K562 (cell line): ENCODE data around the gene MYEF2.

Experiments
- ASH1L ChIP-seq: fragments of 450-650 bp; IDR thresholded peaks from 2 replicates; pipeline ENCODE4 v1.6.1; 2018; ENCODE audit warnings: borderline replicate concordance, mild to moderate bottlenecking, low read depth; ENCODE audit not compliant: partially characterized antibody
- CEBPB ChIP-seq: fragments of 450-650 bp; IDR thresholded peaks from 2 replicates; pipeline ENCODE4 v1.6.1; 2016; ENCODE audit warnings: missing genetic modification characterization, missing compliant biosample characterization
- CTCF ChIP-seq, 3 experiments: IDR thresholded peaks in 2 of 3; conservative IDR thresholded peaks in 1 of 3; 2 replicates each; pipeline ENCODE4 v1.5.1; 2011 to 2012; ENCODE audit warnings: low read length in 3 of 3, mild to moderate bottlenecking in 3 of 3, control low read depth in 2 of 3, improper control_type of control experiment in 1 of 3, inconsistent platforms in 1 of 3, low read depth in 1 of 3, mixed read lengths in 1 of 3, moderate library complexity in 1 of 3; ENCODE audit not compliant: insufficient read depth in 2 of 3
- GABPA ChIP-seq: fragments of 200-800 bp; sonication (Bioruptor generic); conservative IDR thresholded peaks from 2 replicates; pipeline ENCODE4 v1.6.1; 2016; ENCODE audit warnings: low read depth, missing genetic modification characterization, missing compliant biosample characterization
- KDM2B ChIP-seq: fragments of 250-450 bp; sonication (Bioruptor Pico); IDR thresholded peaks from 2 replicates; pipeline ENCODE4 v1.8.0; 2021; ENCODE audit warnings: mild to moderate bottlenecking, moderate library complexity
- POLR2AphosphoS5 ChIP-seq: IDR thresholded peaks from 2 replicates; pipeline ENCODE4 v1.6.1; 2011; ENCODE audit warnings: mild to moderate bottlenecking, low read depth, low read length, moderate library complexity; ENCODE audit not compliant: control insufficient read depth, insufficient read depth
- SMAD4 ChIP-seq: fragments of 250-450 bp; sonication (Bioruptor Pico); conservative IDR thresholded peaks from 2 replicates; pipeline ENCODE4 v1.8.0; 2021; ENCODE audit warnings: inconsistent platforms, mild to moderate bottlenecking, moderate library complexity
- ZBTB11 ChIP-seq, 3 experiments: fragments of 200-800 bp in 1 of 3; fragments of 250-450 bp in 1 of 3; fragments of 450-650 bp in 1 of 3; sonication (Bioruptor Pico) in 1 of 3; sonication (Bioruptor generic) in 1 of 3; formaldehyde crosslinking in 1 of 3; IDR thresholded peaks; 2 replicates each; pipeline versions ENCODE4 v1.6.1 to v1.8.0; 2016 to 2022; ENCODE audit warnings: mild to moderate bottlenecking in 2 of 3, missing genetic modification characterization in 2 of 3, missing compliant biosample characterization in 1 of 3, moderate library complexity in 1 of 3
- TF ChIP-seq, protein P1 (sequence below): sonication (generic); formaldehyde crosslinking; IDR thresholded peaks from 2 replicates; pipeline ENCODE4 v1.8.1; 2023; ENCODE audit warnings: missing genetic modification reagents, mild to moderate bottlenecking, borderline replicate concordance
- TF ChIP-seq, protein P2 (sequence below): sonication (generic); formaldehyde crosslinking; IDR thresholded peaks from 2 replicates; pipeline ENCODE4 v1.8.1; 2023; ENCODE audit warnings: mild to moderate bottlenecking, missing genetic modification reagents

- no peak for TF ChIP-seq ZBTB11 (CRISPR knock-in tag; IDR thresholded peaks at IDR 0.05)
- TF ChIP-seq, protein P1, sequence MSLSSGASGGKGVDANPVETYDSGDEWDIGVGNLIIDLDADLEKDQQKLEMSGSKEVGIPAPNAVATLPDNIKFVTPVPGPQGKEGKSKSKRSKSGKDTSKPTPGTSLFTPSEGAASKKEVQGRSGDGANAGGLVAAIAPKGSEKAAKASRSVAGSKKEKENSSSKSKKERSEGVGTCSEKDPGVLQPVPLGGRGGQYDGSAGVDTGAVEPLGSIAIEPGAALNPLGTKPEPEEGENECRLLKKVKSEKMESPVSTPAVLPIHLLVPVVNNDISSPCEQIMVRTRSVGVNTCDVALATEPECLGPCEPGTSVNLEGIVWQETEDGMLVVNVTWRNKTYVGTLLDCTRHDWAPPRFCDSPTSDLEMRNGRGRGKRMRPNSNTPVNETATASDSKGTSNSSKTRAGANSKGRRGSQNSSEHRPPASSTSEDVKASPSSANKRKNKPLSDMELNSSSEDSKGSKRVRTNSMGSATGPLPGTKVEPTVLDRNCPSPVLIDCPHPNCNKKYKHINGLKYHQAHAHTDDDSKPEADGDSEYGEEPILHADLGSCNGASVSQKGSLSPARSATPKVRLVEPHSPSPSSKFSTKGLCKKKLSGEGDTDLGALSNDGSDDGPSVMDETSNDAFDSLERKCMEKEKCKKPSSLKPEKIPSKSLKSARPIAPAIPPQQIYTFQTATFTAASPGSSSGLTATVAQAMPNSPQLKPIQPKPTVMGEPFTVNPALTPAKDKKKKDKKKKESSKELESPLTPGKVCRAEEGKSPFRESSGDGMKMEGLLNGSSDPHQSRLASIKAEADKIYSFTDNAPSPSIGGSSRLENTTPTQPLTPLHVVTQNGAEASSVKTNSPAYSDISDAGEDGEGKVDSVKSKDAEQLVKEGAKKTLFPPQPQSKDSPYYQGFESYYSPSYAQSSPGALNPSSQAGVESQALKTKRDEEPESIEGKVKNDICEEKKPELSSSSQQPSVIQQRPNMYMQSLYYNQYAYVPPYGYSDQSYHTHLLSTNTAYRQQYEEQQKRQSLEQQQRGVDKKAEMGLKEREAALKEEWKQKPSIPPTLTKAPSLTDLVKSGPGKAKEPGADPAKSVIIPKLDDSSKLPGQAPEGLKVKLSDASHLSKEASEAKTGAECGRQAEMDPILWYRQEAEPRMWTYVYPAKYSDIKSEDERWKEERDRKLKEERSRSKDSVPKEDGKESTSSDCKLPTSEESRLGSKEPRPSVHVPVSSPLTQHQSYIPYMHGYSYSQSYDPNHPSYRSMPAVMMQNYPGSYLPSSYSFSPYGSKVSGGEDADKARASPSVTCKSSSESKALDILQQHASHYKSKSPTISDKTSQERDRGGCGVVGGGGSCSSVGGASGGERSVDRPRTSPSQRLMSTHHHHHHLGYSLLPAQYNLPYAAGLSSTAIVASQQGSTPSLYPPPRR (CRISPR knock-in tag) = no peak
- no peak for TF ChIP-seq CTCF (IDR thresholded peaks at IDR 0.05 in 2 of 3, conservative IDR thresholded peaks at IDR 0.05 in 1 of 3; ENCODE audit: insufficient read depth in 2 of 3, low read depth in 1 of 3, low read length in 3 of 3)
- no peak for TF ChIP-seq GABPA (tag)
- no peak for TF ChIP-seq SMAD4 (CRISPR knock-in tag)
- TF ChIP-seq POLR2AphosphoS5 = no peak
- TF ChIP-seq, protein P2, sequence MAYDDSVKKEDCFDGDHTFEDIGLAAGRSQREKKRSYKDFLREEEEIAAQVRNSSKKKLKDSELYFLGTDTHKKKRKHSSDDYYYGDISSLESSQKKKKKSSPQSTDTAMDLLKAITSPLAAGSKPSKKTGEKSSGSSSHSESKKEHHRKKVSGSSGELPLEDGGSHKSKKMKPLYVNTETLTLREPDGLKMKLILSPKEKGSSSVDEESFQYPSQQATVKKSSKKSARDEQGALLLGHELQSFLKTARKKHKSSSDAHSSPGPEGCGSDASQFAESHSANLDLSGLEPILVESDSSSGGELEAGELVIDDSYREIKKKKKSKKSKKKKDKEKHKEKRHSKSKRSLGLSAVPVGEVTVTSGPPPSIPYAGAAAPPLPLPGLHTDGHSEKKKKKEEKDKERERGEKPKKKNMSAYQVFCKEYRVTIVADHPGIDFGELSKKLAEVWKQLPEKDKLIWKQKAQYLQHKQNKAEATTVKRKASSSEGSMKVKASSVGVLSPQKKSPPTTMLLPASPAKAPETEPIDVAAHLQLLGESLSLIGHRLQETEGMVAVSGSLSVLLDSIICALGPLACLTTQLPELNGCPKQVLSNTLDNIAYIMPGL = no peak
- no peak for TF ChIP-seq CEBPB (tag)
- TF ChIP-seq ASH1L = no peak
- TF ChIP-seq KDM2B (CRISPR knock-in tag) = no peak
Measured at GRCh38 chr15:48096355-48096786, 81.7 kb downstream of the MYEF2 start.
